Measurements from ENCODE around the gene GDF10.

GDF10 gene

DNA sequence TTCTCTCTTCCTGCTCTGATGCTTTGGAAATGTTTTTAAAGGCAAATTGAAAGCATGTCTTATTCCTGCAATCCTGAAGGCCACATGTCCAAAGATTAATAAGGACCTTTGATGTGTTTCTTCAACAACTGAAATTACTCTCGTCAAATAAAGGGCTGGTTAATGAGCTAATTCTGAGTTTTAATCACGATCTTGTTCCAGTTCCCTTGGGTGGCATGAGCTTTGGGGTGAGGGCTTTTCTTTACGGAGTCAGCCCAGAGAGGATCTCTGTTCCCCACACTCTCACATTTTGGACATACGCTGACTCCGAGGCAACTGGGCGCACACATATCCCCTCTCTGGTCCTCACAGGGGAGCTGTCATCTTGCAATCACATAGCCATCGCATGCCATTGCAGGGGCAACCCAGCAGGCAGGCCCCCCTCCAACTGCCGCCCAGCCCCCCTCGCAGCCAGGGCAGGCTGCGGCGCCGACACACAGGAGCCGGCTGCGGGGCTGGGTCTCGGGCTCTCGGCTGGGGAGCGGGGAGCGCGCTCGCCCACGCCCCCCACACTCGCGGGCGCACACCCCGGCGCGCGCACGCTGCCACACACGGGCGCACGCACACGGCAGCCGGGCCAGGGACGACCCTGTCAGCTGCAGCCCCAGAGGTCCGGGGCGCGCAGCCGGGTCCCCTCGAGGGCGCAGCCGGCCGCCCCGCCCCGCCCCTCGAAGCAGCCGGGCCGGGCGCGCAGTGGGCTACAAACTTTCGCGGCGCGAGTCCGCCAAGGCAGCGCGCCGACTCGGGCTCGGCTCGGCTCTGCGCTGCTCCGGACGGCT is at the start of gene GDF10:
TSS of gene GDF10 (plus strand) at position 587 of the 818 bp plus-strand sequence. CDS start 455 bp downstream, outside the sequence.
- DNase-seq (ENCODE audit: low read depth, low spot score), result no peak

DNA sequence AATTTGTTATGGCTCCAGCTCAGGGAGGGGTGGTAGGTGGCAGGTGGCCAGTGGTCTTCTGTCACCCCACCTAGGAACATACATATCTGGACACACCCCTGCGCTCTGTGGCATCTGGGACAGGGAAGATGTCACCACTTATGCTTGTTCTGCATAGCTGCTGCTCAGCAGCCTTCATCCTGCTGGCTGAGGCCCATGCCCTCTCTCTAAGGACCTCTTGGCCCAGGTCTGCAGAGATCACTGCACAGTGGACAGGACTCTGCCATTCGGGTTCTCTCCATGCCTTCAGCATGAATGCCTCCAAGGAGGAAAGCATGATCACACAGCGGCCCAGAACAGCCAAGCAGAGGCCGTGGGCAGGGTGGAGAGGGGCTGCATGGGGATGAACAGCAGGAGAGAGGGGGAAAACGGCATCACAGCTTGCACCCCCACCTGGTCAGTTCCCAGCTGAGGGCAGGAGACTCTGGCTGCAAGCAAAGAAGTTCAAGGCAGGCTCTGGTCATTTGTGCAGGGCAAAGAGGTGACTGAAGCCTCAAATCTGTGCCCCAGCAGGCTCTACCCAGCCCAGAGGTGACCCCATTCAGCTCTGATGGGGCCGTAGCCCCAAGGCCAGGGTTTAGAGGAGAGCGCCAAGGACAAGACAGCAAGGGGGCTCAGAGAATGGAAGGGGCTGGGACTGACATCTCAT is 47.8 kb upstream of the GDF10 start:
- no peak for DNase-seq (ENCODE audit: low read depth, low spot score)

DNA sequence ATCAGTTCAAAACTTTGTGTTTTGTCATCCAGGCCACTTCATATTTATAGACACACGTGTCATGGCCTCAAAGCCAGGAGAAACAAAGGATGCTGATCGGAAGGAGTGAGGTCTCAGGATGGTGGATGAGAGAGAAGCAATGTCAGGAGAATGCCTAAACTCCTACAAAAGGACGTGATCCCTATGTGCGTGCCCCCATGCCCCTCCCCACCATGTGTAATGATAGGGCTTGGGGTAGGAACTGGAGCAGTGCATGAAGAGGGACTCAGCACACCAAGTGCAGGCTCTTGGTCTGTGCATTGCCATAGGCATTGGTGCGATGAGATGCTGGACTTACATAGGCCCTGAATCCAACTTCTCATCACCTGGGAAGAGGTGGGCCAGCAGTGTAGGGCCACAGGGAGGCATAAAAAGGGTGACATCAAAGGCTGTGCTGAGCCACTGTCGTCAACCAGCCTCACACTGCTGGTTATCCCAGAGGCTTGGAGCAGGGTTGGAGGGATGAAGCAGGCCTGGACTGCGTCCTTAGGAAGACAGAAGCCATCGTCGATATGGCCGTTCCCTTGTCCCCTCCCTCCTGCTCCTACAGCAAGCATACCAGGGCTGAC is 46.9 kb upstream of the GDF10 start:
- no peak for DNase-seq (ENCODE audit: low read depth, low spot score)

- no peak for DNase-seq (ENCODE audit: low read depth, low spot score)
These were observed 46.2 kb upstream of the GDF10 start for GRCh38 chr10:47253651-47254375.

GRCh38 chr10:47254611-47255010 is 45.4 kb upstream of the GDF10 start:
- no peak for DNase-seq (ENCODE audit: low read depth, low spot score)

GRCh38 chr10:47255033-47255813 is 44.8 kb upstream of the GDF10 start:
- no peak for DNase-seq (ENCODE audit: low read depth, low spot score)

DNA sequence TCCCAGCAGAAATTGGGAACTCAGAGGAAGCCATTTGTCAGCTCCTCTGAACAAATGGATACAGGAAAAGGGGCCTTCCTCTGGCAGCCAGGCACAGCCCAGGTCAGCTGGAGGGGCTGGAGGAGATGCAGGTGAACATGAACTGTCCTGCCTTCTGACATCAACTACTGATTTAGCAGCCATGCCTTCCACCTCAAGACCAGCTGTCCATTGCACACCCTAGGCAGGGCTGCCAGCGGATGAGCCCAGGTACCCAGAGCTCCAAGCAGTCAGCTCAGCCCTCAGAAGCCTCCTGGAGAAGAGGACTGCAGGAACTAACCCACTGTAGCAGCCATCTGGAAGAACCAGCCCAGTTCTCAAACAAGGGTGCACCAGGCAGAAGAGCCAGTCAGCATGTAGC is 44.1 kb upstream of the GDF10 start:
- DNase-seq (ENCODE audit: low read depth, low spot score), result no peak

- no peak for DNase-seq (ENCODE audit: low read depth, low spot score)
These were observed 43.2 kb upstream of the GDF10 start for GRCh38 chr10:47256751-47257336.

DNA sequence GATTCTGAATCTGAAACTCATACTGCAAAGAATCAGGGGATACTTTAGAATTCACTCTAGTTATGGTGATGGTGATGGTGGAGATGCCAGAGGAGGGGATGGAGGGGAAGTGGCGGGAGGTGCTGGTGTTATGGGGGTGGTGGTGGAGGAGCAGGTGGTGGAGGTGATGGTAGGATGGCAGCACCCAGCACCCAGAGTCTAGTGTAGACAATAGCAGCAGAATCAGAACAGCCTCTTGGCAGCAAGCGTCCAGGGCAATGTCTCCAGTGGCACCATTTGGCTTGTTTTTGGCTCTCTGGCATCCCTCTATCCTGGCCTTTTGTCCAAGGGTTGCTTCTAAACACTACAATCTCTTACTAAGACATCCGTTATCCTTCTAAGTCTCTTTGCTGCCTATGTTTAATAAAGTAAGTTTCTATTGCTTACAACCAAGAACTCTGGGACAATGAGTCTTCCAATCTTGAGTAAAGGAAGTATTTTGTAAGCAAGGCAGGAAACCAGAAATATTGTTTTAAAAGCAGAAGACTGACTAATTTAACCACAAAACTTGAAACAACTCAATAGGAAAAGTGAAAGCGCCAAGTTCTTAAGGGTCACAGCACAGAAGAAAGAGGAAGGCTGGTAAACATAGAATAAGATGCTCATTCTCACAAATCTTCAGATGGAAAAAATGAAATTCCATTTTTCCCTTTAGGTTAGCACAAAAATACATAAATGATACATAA is 42.4 kb upstream of the GDF10 start:
- DNase-seq (ENCODE audit: low read depth, low spot score), result no peak

- DNase-seq (ENCODE audit: low read depth, low spot score), result no peak
These were observed 41.1 kb upstream of the GDF10 start for GRCh38 chr10:47258921-47259320.

DNA sequence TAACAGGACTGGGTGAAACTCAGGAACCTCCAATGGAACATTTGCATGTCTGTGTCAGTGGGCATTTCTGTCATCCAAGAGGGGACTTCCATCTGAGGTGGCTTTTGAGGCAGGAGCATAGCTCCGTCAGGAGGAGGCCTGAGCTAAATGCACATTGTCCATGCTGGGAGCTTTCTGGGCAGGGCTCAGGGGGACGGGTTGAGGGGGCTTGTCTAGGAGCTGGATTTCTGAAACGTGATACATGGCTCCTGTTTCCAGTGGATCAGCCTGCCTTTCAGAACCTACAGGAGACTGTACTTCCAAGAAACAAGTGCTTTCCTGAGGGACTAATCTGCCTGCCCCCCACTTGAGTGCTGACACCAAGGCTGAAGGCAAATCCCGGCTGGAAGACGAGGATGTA is 40.5 kb upstream of the GDF10 start:
- DNase-seq (ENCODE audit: low read depth, low spot score), result no peak

- DNase-seq (ENCODE audit: low read depth, low spot score), result no peak
These were observed 39.4 kb upstream of the GDF10 start for GRCh38 chr10:47260505-47261111.

- DNase-seq (ENCODE audit: low read depth, low spot score), result peak; percentile 11
These were observed 38.9 kb upstream of the GDF10 start for GRCh38 chr10:47261121-47261520.

DNA sequence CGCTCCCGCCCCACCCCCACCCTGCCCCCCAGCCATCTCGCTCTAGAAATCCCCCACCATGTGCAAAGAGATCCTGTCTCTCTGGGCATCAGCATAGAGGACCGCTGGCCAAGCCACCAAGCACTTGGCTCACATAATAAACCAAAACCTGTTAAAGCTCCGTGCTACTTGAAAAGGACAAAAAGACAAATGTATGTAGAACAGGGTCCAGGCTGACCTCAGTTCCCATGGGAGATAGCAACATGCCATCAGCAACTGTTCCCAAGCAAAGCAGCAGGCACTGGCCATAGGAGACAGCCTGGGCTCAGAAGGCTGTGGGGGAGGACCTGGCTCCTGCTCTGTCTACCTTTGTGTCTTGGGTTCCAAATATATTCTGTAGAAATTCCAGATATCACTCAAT is 38.4 kb upstream of the GDF10 start:
- no peak for DNase-seq (ENCODE audit: low read depth, low spot score)

- no peak for DNase-seq (ENCODE audit: low read depth, low spot score)
These were observed 37.1 kb upstream of the GDF10 start for GRCh38 chr10:47262606-47263533.

DNA sequence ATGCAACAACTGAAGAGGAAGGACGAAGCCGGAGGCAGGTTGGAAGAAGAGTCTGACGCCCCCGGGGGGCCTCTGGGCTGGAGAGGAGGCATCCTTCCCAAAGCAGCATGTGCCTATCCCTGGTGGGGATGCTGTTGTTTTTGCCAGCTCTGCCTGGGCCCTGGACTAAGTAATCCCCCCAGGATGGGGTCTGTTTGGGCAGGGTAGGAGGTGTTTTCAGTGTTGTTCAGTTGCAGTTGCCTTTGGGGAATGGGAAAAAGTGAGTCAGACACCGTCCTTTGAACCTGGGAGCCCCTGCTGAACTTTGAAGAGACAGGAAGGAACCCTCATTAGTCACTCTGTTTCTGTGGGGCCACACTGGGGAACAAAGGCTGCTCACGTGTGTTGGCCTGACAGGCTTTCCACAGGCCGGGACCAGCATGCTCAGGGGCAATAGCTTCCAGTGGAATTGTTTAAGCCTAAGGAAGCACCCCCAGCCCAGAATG is 35.2 kb upstream of the GDF10 start:
- DNase-seq (ENCODE audit: low read depth, low spot score), result peak; percentile 61

DNA sequence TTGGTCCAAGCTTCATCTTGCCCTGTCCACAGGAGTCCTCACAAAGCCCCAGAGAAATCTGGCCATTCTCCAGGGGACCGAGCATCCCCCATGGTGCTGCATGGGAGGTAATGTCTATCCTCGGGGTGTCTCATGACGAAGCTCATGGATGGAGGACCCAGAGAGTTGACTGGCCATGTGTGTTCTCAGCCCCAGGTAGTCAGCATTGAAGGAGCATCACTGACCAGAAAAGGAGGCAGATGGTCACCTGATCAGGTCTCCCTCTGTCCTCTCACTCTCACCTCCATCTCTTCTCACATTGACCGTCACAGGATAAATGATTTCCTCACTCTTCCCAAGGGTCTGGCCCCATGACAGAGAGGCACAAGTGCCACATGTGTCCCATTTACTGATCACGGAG is 33.4 kb upstream of the GDF10 start:
- DNase-seq (ENCODE audit: low read depth, low spot score), result no peak

DNA sequence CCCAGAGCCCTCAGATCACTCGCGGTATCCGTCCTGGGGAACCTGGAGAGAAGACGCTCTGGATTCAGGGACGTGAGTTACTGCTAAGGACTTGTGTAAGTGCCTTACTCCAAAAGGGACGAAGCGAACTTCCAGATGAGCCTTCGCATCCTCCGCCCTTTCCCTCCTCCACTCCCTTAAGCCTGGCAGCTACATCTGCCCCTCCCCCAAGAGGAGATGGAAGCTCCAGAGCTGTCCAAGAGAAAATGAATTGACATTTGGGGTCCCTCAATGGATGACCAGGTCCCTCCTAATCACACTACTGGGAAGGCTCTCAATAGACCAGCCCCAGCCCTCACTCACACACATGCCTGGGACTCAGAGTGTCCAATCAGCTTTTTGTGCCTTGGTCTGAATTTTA is 31.3 kb upstream of the GDF10 start:
- no peak for DNase-seq (ENCODE audit: low read depth, low spot score)

- DNase-seq (ENCODE audit: low read depth, low spot score), result no peak
These were observed 30.7 kb upstream of the GDF10 start for GRCh38 chr10:47269294-47269693.
